BJ (cell line): ENCODE data around the gene YARS1. TPM values are rescaled to one million over a fixed set of nuclear protein-coding genes. Genes with fewer than 3 reads are reported as not detected.

Experiments used
- CTCF ChIA-PET: fragments of 350-600 bp; formaldehyde crosslinking; extraction: SDS; loops from one replicate; lab custom pipeline; 2021; ENCODE audit warnings: antibody characterized with exemption, inconsistent platforms; lab: Yijun Ruan, JAX
- POLR2A ChIA-PET: fragments of 300-600 bp; sonication (Branson Sonifier 250); formaldehyde crosslinking; extraction: SDS; loops from one replicate; lab custom pipeline; 2021; ENCODE audit warnings: antibody characterized with exemption; lab: Charles Lee
- DNase-seq: peaks from one replicate; pipeline ENCODE4 v3.0.0-alpha.2; 2011; ENCODE audit warnings: low read depth
- H3K27me3 ChIP-seq: 2 replicates; pipeline ENCODE4 v1.6.0; 2011; ENCODE audit warnings: low read length; ENCODE audit not compliant: control insufficient read depth, insufficient read depth
- H3K36me3 ChIP-seq: 2 replicates; pipeline ENCODE4 v1.5.1; 2011; ENCODE audit warnings: low read length; ENCODE audit not compliant: control insufficient read depth, insufficient read depth
- H3K4me3 ChIP-seq: 2 replicates; pipeline ENCODE4 v1.5.1; 2011; ENCODE audit warnings: low read depth, mild to moderate bottlenecking, control low read depth, low read length
- CTCF ChIP-seq: IDR thresholded peaks from 2 replicates; pipeline ENCODE4 v1.5.1; 2011; ENCODE audit warnings: low read depth, mild to moderate bottlenecking, control low read depth, inconsistent platforms, low read length, moderate library complexity; ENCODE audit not compliant: insufficient read depth
- polyA plus RNA-seq: library from polyadenylated mRNA; depleted of rRNA; stranded (reverse); fragments of >200 nt; gene quantifications from 2 replicates; pipeline ENCODE4 v1.2.3, GENCODE V29; 2011

Gene YARS1
- polyA plus RNA-seq, 1 experiment, result 75.3 TPM

- no peak for TF ChIP-seq CTCF
- Histone ChIP-seq H3K27me3 (peaks cover 2% of the 10 kb centered on the region), H3K36me3 (no peaks in the 10 kb centered on the region), H3K4me3 (no peak overlapping the region)
- POLR2A ChIA-PET, result no interaction called here
- CTCF ChIA-PET, result interaction anchor here (2.2 to 3.1 kb wide), 2 partner anchors 15 to 46 kb away, joined by 11 read pairs; no protein-coding TSS in a partner anchor
- DNase-seq, result no peak
Observed at GRCh38 chr1:32758177-32758794, 58.9 kb downstream of the YARS1 start.

- ChIA-PET POLR2A (no interaction called here), CTCF (interaction anchor here (2.2 to 3.1 kb wide), 2 partner anchors 16 to 45 kb away, joined by 11 read pairs; no protein-coding TSS in a partner anchor)
- H3K27me3 ChIP-seq, result peaks cover 2% of the 10 kb centered on the region
- DNase-seq, result no peak
- no peaks in the 10 kb centered on the region for H3K36me3 ChIP-seq
- TF ChIP-seq CTCF, result no peak
- no peak overlapping the region for H3K4me3 ChIP-seq
Observed at GRCh38 chr1:32757213-32757895, 59.8 kb downstream of the YARS1 start.

- peaks cover 2% of the 10 kb centered on the region for H3K27me3 ChIP-seq
- H3K36me3 ChIP-seq, result no peaks in the 10 kb centered on the region
- H3K4me3 ChIP-seq, result no peak overlapping the region
- TF ChIP-seq CTCF, result no peak
- POLR2A ChIA-PET, result no interaction called here
- CTCF ChIA-PET, result interaction anchor here (0.9 to 3.2 kb wide), 4 partner anchors 9 to 43 kb away, joined by 3 to 11 read pairs (median 7); no protein-coding TSS in a partner anchor
- no peak for DNase-seq
Observed at GRCh38 chr1:32755810-32756159, 61.4 kb downstream of the YARS1 start.

GRCh38 chr1:32755098-32755809 lies 61.9 kb downstream of the YARS1 start:
- TF ChIP-seq CTCF, result no peak
- no peak for DNase-seq
- no peaks in the 10 kb centered on the region for H3K36me3 ChIP-seq
- H3K4me3 ChIP-seq, result peak overlapping the region; percentile 46
- CTCF ChIA-PET, result interaction anchor here (0.5 to 3.2 kb wide), 4 partner anchors 12 to 46 kb away, joined by 3 to 11 read pairs (median 7); no protein-coding TSS in a partner anchor
- POLR2A ChIA-PET, result no interaction called here
- peaks cover 2% of the 10 kb centered on the region for H3K27me3 ChIP-seq
